K562 (cell line): Measurements from ENCODE around the gene ARHGAP33. TPM values are rescaled to one million over a fixed set of nuclear protein-coding genes. Genes with fewer than 3 reads are reported as not detected.

Experiments
- CHAMP1 ChIP-seq: fragments of 450-650 bp; IDR thresholded peaks from 2 replicates; pipeline ENCODE4 v1.6.1; 2016; ENCODE audit warnings: mild to moderate bottlenecking
- ETV6 ChIP-seq, 3 experiments: fragments of 150-350 bp in 1 of 3; sonication (generic) in 1 of 3; formaldehyde crosslinking in 1 of 3; IDR thresholded peaks; 2 replicates each; pipeline versions ENCODE4 v1.6.1 to v1.8.0; 2014 to 2022; ENCODE audit warnings: borderline replicate concordance in 2 of 3, low read depth in 2 of 3, antibody characterized with exemption in 1 of 3, low read length in 1 of 3, mild to moderate bottlenecking in 1 of 3, missing genetic modification reagents in 1 of 3
- FOSL1 ChIP-seq: fragments of 200-800 bp; sonication (Bioruptor generic); conservative IDR thresholded peaks from 2 replicates; pipeline ENCODE4 v1.6.1; 2016; ENCODE audit warnings: missing genetic modification characterization, missing compliant biosample characterization
- HDAC2 ChIP-seq: fragments of 450-650 bp; IDR thresholded peaks from 2 replicates; pipeline ENCODE4 v1.6.1; 2016; ENCODE audit warnings: mild to moderate bottlenecking
- JUND ChIP-seq, 2 experiments: IDR thresholded peaks; 2 replicates in 1 of 2; 3 replicates in 1 of 2; pipeline ENCODE4 v1.6.1; 2011; ENCODE audit warnings: borderline replicate concordance in 2 of 2, low read depth in 2 of 2, low read length in 2 of 2, improper control_type of control experiment in 1 of 2, missing biosample characterization in 1 of 2, missing genetic modification characterization in 1 of 2, missing genetic modification reagents in 1 of 2
- KDM5B ChIP-seq: fragments of 200-600 bp; sonication (generic); IDR thresholded peaks from 2 replicates; pipeline ENCODE4 v1.6.1; 2012; ENCODE audit warnings: low read depth, mild to moderate bottlenecking, moderate library complexity, low read length, control low read depth, inconsistent platforms; ENCODE audit not compliant: insufficient replicate concordance
- NBN ChIP-seq: fragments of 450-650 bp; IDR thresholded peaks from 2 replicates; pipeline ENCODE4 v1.6.1; 2016; ENCODE audit warnings: low read depth, mild to moderate bottlenecking
- NCOA2 ChIP-seq, 2 experiments: fragments of 450-650 bp; IDR thresholded peaks; 2 replicates each; pipeline ENCODE4 v1.6.1; 2018; ENCODE audit warnings: mild to moderate bottlenecking in 2 of 2, moderate library complexity in 1 of 2; ENCODE audit not compliant: partially characterized antibody in 2 of 2
- NKRF ChIP-seq: fragments of 450-650 bp; IDR thresholded peaks from 2 replicates; pipeline ENCODE4 v1.6.1; 2016; ENCODE audit warnings: borderline replicate concordance
- POU5F1 ChIP-seq: fragments of 150-350 bp; IDR thresholded peaks from 2 replicates; pipeline ENCODE4 v1.6.1; 2014; ENCODE audit warnings: borderline replicate concordance, low read length, low read depth, mild to moderate bottlenecking; ENCODE audit not compliant: partially characterized antibody
- RBM34 ChIP-seq: fragments of 200-400 bp; formaldehyde crosslinking; IDR thresholded peaks from 2 replicates; pipeline ENCODE4 v1.6.1; 2018; ENCODE audit warnings: low read length, borderline replicate concordance; ENCODE audit not compliant: insufficient read depth
- SMAD3 ChIP-seq: fragments of 450-650 bp; formaldehyde crosslinking; conservative IDR thresholded peaks from 2 replicates; pipeline ENCODE4 v1.4.0; 2020; ENCODE audit warnings: mild to moderate bottlenecking
- SNAPC5 ChIP-seq: fragments of 250-450 bp; sonication (Bioruptor Pico); IDR thresholded peaks from 2 replicates; pipeline ENCODE4 v1.8.0; 2021; ENCODE audit warnings: moderate library complexity, mild to moderate bottlenecking, inconsistent platforms
- SOX6 ChIP-seq: fragments of 450-650 bp; IDR thresholded peaks from 2 replicates; pipeline ENCODE4 v1.6.1; 2014; ENCODE audit warnings: mild to moderate bottlenecking
- TCF7 ChIP-seq: sonication (generic); IDR thresholded peaks from 2 replicates; pipeline ENCODE4 v1.6.1; 2016; ENCODE audit warnings: antibody characterized with exemption, borderline replicate concordance
- TEAD2 ChIP-seq: fragments of 450-650 bp; IDR thresholded peaks from 2 replicates; pipeline ENCODE4 v1.6.1; 2016; ENCODE audit warnings: missing genetic modification characterization, control low read depth, missing compliant biosample characterization
- TRIM28 ChIP-seq: fragments of 450-650 bp; IDR thresholded peaks from 2 replicates; pipeline ENCODE4 v1.6.1; 2017
- XRCC4 ChIP-seq: IDR thresholded peaks from one replicate; pipeline ENCODE4 v1.6.1; 2011; ENCODE audit not compliant: insufficient read depth, insufficient read length; ENCODE audit errors: extremely low read depth
- ZNF140 ChIP-seq: fragments of 250-450 bp; sonication (Bioruptor Pico); IDR thresholded peaks from 2 replicates; pipeline ENCODE4 v1.8.0; 2021; ENCODE audit warnings: moderate library complexity, mild to moderate bottlenecking, inconsistent platforms
- ZNF431 ChIP-seq: sonication (generic); formaldehyde crosslinking; IDR thresholded peaks from 2 replicates; pipeline ENCODE4 v1.8.0; 2022; ENCODE audit warnings: mild to moderate bottlenecking, missing genetic modification reagents
- ZNF57 ChIP-seq: fragments of 450-650 bp; formaldehyde crosslinking; IDR thresholded peaks from 2 replicates; pipeline ENCODE4 v1.4.0; 2020; ENCODE audit warnings: mild to moderate bottlenecking, moderate library complexity
- ZNF764 ChIP-seq: fragments of 250-450 bp; sonication (Bioruptor Pico); IDR thresholded peaks from 2 replicates; pipeline ENCODE4 v1.4.0; 2020; ENCODE audit warnings: low read depth, mild to moderate bottlenecking, moderate library complexity
- ZNF778 ChIP-seq: fragments of 450-650 bp; formaldehyde crosslinking; IDR thresholded peaks from 2 replicates; pipeline ENCODE4 v1.4.0; 2020; ENCODE audit warnings: mild to moderate bottlenecking, moderate library complexity
- polyA plus RNA-seq, 8 experiments: library from polyadenylated mRNA; depleted of rRNA in 4 of 8; stranded (reverse) in 5 of 8; unstranded in 3 of 8; fragments of >200 nt; fragmentation: Nextera tagmentation in 2 of 8; fragmentation: Illumina TruSeq in 1 of 8; extraction: Ambion mirVana in 2 of 8; extraction: Trizol in 1 of 8; gene quantifications; 2 replicates each; pipeline versions ENCODE4 v1.2.1 to v1.2.3, GENCODE V29; 2011 to 2014; ENCODE audit warnings: inconsistent platforms in 1 of 8, missing spikeins in 1 of 8
- total RNA-seq, 7 experiments: library from RNA; depleted of rRNA in 6 of 7; stranded (reverse); fragments of >200 nt in 6 of 7; fragmentation: Illumina TruSeq in 2 of 7; extraction: Trizol in 2 of 7; gene quantifications; 2 replicates each; pipeline versions ENCODE4 v1.2.1 to v1.2.3, GENCODE V29; 2011 to 2021; ENCODE audit warnings: low replicate concordance in 1 of 7

The ARHGAP33 gene
- total and polyA plus RNA-seq, 9 of the 15 experiments (the other 6 are each of a cell fraction or from before 2014, with no cell fraction given), result 0.06 to 26.6 (median 1.6) TPM; not detected in 1

GRCh38 chr19:35828692-35829301 lies 53.4 kb downstream of the ARHGAP33 start (continued):
- no peak for TF ChIP-seq RBM34
- TF ChIP-seq SNAPC5 (CRISPR knock-in tag), result no peak
- no peak for TF ChIP-seq TEAD2 (tag)
- no peak for TF ChIP-seq ZNF57 (CRISPR knock-in tag)
- no peak for TF ChIP-seq ZNF764 (CRISPR knock-in tag)
- TF ChIP-seq XRCC4, result no peak
- no peak for TF ChIP-seq POU5F1
- no peak for TF ChIP-seq ZNF140 (CRISPR knock-in tag)
- no peak for TF ChIP-seq SMAD3 (CRISPR knock-in tag)
- TF ChIP-seq FOSL1 (tag), result no peak
- TF ChIP-seq ZNF778 (CRISPR knock-in tag), result no peak
- TF ChIP-seq NBN, result no peak
- TF ChIP-seq NCOA2 (IDR thresholded peaks at IDR 0.05; ENCODE audit: partially characterized antibody in 2 of 2), result no peak
- no peak for TF ChIP-seq KDM5B
- TF ChIP-seq NKRF, result peak; percentile 66; the same call in 1 of the 2 replicates
- peak; percentile 28; the same call in 1 of the 2 replicates for TF ChIP-seq CHAMP1
- no peak for TF ChIP-seq ZNF431 (CRISPR knock-in tag)
- TF ChIP-seq TRIM28, result no peak
- TF ChIP-seq SOX6, result no peak
- no peak for TF ChIP-seq TCF7
- peak; percentile 72; the same call in 1 of the 2 replicates for TF ChIP-seq HDAC2
- TF ChIP-seq JUND (IDR thresholded peaks at IDR 0.05; ENCODE audit: borderline replicate concordance, low read depth, low read length), result no peak
- TF ChIP-seq JUND (tag; IDR thresholded peaks at IDR 0.05; ENCODE audit: borderline replicate concordance, low read depth, low read length), result peak; percentile 32; the same call in 1 of the 3 replicates
- TF ChIP-seq ETV6 (IDR thresholded peaks at IDR 0.05; ENCODE audit: borderline replicate concordance in 1 of 2, low read depth in 2 of 2, low read length in 1 of 2), result no peak
- TF ChIP-seq ETV6 (CRISPR knock-in tag; IDR thresholded peaks at IDR 0.05; ENCODE audit: borderline replicate concordance), result peak; percentile 84; the same call in 1 of the 2 replicates
